Lower lobe of right lung (tissue), 2 donors: ENCODE results near the gene SLC25A33. TPM values are rescaled to one million over a fixed set of nuclear protein-coding genes. Genes with fewer than 3 reads are reported as not detected.

Source experiments
- ATAC-seq, 2 donors: fragments of 200-7000 bp; cut with Tn5 transposase; one replicate each; pipeline ENCODE4 v1.9.1; 2020 to 2022; ENCODE audit warnings: mild to moderate bottlenecking in 2 of 2, moderate library complexity in 2 of 2
- DNase-seq: peaks from one replicate; pipeline ENCODE4 v3.0.0-alpha.2; 2020
- H3K27ac ChIP-seq: fragments of 200-600 bp; one replicate; pipeline ENCODE4 v1.8.0; 2022
- H3K27me3 ChIP-seq: fragments of 200-600 bp; one replicate; pipeline ENCODE4 v1.8.0; 2022; ENCODE audit warnings: low read depth
- H3K36me3 ChIP-seq: fragments of 200-600 bp; one replicate; pipeline ENCODE4 v1.8.0; 2022; ENCODE audit warnings: mild to moderate bottlenecking
- H3K4me1 ChIP-seq: fragments of 200-600 bp; one replicate; pipeline ENCODE4 v1.8.0; 2022
- H3K4me3 ChIP-seq: fragments of 200-600 bp; one replicate; pipeline ENCODE4 v1.8.0; 2022; ENCODE audit warnings: mild to moderate bottlenecking
- H3K9me3 ChIP-seq: fragments of 200-600 bp; one replicate; pipeline ENCODE4 v1.8.0; 2022
- CTCF ChIP-seq: fragments of 200-600 bp; IDR thresholded peaks from one replicate; pipeline ENCODE4 v1.8.0; 2022; ENCODE audit warnings: antibody characterized with exemption, mild to moderate bottlenecking
- intact Hi-C: fragments of 100-400 bp; cut with DNase I; formaldehyde crosslinking; loops from one replicate; pipeline ENCODE4 v1.11.0; 2022
- total RNA-seq: library from RNA; stranded (reverse); fragmentation: NEBNext Ultra II Directional; extraction: Animal tissue kit (Norgen Biotek cat#: 25700); gene quantifications from one replicate; pipeline ENCODE4 v1.2.1, GENCODE V29; 2021
- donor health status: DM: no; HTN: yes; CAD: no; lungs with severe emphysema.

SLC25A33 gene
- total RNA-seq, 1 donor from 2014 or later: 3.9 TPM

DNA sequence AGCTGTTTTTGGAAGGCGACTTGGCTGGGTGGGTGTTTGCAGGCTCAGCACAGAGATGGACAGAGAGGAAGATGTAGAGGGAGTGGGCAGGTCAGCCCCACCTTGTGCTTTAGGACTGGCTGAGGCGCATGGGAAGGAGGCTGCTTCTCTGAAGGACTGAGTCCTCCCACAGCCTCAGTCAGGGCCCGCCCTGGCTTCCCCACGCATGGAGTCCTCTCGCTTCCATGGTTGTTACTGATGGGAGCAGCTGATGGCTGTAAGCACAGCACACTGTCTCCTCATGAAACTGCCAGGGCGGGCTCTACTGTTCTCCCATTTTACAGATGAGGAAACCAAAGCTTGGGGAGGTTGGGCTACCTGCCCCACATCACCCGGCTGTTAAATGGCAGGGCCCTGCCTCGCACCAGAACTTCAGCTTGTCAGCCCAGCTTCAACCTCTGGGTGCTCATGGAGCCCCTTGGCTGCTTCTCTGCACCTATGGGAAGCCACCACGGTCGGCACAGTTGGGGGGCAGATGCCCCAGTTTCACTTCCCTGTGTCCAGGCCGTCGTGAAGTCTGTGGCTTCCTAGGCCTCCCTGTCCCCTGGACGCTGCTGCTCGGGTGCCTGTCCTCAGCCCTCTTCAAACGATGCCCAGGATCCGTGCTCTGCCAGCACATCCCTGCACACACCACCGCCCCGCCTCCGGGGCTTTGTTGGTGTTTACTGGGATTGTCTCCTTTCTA is 51.8 kb downstream of the SLC25A33 start:
- Histone ChIP-seq H3K27me3 (no peaks in the 10 kb centered on the region), H3K4me1 (peaks cover 33% of the 10 kb centered on the region), H3K36me3 (no peaks in the 10 kb centered on the region), H3K4me3 (no peak overlapping the region), H3K9me3 (no peaks in the 10 kb centered on the region), H3K27ac (no peak overlapping the region)
- DNase-seq (peak; percentile 48), ATAC-seq (no peak)
- no peak for TF ChIP-seq CTCF
- intact Hi-C loops: no loop called here

DNA sequence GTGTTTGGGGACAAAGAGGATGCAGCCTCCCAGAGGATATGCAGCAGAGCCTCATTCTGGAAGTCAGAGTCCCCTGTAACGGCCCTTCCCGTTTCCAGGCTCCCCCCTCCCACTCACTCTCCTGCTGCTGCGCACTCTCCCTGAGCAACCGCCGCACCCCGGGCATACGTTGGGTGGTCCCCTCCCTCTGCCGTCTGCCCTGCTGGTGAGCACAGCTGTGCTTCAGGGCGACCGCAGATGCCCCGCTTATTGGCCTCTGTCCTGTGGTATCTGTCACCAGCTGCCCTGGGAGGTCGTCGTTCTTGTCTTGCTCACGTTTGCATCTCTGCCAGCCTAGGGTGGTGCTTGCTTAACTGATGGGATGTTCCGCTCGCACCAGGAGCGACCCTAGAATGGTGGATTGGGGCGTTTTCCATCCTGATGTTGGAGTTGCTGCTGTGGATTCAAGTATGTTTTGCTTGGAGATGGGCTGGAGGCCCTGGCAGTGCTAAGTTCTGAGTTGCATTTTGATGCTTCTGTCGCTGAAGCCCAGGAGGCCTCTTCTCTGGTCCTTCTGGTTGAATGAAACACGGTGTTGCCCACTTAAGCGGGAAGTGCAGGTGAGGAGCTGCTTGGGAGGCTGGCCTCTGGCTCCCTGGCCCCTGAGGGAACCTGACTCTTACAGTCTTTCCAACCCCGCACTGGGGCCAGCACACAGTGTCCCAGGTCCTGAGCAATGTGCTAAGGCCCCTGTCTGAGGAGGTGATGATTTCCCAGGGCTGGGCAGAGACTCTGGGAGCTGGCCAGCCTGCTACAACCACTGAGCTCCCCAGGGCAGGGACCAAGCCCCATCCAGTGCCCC is 52.6 kb downstream of the SLC25A33 start:
- Histone ChIP-seq H3K4me3 (no peak overlapping the region), H3K36me3 (peaks cover 1% of the 10 kb centered on the region), H3K27me3 (no peaks in the 10 kb centered on the region), H3K4me1 (peaks cover 33% of the 10 kb centered on the region), H3K27ac (no peak overlapping the region), H3K9me3 (no peaks in the 10 kb centered on the region)
- intact Hi-C loops: no loop called here
- no peak for TF ChIP-seq CTCF
- no peak for ATAC-seq
- peak; percentile 44 for DNase-seq

DNA sequence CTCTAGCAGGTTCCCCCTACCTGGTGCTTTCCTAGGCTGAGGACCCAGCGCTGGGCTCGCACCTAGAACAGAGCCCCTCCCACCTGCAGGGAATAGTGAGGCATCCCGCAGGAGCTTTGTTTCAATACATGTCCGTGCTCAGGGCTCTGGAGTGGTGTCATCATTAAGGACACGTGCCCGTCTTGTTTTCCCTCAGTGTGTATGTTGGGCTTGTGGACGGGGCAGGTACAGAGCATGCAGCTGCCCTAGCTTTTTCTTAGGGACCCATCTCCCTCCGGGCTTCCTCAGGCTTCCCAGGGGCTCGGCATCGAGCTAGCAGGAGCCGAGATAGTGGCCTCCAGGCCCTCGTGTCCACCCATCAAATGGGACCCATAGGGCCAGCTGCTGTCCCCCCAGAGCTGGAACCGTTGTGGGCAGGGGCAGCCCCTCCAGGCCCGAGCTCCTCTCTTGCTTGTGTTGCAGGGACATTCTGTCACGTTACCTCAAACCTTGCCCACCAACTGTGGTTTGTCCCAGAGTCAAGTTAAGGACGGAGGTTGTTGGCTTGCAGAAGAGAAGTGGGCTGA is 53.3 kb downstream of the SLC25A33 start:
- H3K4me3 ChIP-seq: no peak overlapping the region
- H3K27ac ChIP-seq: no peak overlapping the region
- intact Hi-C loops: no loop called here
- TF ChIP-seq CTCF: no peak
- DNase-seq (peak; percentile 36), ATAC-seq (no peak)
- peaks cover 8% of the 10 kb centered on the region for H3K36me3 ChIP-seq
- no peaks in the 10 kb centered on the region for H3K27me3 ChIP-seq
- H3K9me3 ChIP-seq: no peaks in the 10 kb centered on the region
- H3K4me1 ChIP-seq: peaks cover 33% of the 10 kb centered on the region

GRCh38 chr1:9593147-9593491 is 53.9 kb downstream of the SLC25A33 start:
- no peak for TF ChIP-seq CTCF
- Histone ChIP-seq H3K4me3 (no peak overlapping the region), H3K27me3 (no peaks in the 10 kb centered on the region), H3K9me3 (no peaks in the 10 kb centered on the region), H3K4me1 (peaks cover 33% of the 10 kb centered on the region), H3K27ac (peak overlapping the region; percentile 18), H3K36me3 (peaks cover 11% of the 10 kb centered on the region)
- DNase-seq (no peak), ATAC-seq (no peak)
- intact Hi-C loops: no loop called here

DNA sequence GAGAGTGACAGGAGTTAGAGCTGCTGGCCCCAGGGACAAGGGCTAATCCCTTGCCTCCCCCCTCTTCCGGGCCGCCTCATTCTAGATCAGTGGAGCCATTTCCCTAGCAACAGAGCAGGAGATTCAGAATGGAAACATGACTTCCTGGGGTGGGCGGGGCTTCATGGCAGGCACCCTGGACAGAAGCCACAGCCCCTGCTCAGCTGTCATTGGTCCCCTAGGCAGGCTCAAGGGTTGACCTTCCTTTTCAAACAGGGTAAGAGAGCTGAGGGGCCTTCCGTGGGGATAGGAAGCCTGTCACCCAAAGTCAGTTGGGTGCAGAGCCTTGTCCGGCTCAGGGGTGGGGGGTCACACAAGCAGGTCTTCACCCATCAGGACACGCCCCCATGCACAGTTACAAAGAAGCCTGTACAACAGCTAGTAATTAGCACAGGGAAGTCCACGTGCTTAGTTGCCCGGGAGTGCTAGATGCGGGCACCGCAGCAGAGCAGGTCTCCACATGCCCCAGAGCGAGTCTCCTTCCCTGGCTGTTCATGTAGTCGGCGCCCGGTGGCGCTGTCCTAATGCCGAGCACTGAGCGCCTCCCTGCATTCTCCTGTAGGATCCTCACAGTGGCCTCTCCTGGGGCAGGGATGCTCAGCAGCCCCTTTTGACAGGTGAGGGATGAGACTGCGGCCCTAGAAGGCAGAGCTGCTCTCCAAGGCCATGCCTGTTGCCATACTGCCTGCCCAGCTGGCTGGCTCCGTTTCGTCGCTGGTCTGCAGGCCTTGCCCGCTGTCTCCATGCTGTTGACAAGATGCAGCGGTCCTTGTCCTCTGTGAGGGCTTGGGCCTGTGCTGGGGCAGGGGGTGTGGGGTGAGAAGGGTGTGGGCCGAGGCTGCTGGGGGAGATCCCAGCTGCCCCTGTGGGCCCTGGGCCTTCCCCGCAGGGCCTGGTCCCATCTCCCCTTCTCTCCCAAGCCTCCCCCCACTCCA is 54.5 kb downstream of the SLC25A33 start:
- intact Hi-C loops: no loop called here
- H3K36me3 ChIP-seq: peaks cover 18% of the 10 kb centered on the region
- H3K4me1 ChIP-seq: peaks cover 33% of the 10 kb centered on the region
- DNase-seq (peak; percentile 77), ATAC-seq (peak; percentile 9 to 11)
- H3K27ac ChIP-seq: peak overlapping the region; percentile 18
- no peak overlapping the region for H3K4me3 ChIP-seq
- no peaks in the 10 kb centered on the region for H3K9me3 ChIP-seq
- TF ChIP-seq CTCF: no peak
- H3K27me3 ChIP-seq: no peaks in the 10 kb centered on the region
